Measurements from ENCODE around the gene PCSK6.
"Not testable (repeated sequence)": the region's sequence is repeated elsewhere in the genome, so short reads cannot be mapped to it uniquely, and the experiment has no call there.

PCSK6 gene

DNA sequence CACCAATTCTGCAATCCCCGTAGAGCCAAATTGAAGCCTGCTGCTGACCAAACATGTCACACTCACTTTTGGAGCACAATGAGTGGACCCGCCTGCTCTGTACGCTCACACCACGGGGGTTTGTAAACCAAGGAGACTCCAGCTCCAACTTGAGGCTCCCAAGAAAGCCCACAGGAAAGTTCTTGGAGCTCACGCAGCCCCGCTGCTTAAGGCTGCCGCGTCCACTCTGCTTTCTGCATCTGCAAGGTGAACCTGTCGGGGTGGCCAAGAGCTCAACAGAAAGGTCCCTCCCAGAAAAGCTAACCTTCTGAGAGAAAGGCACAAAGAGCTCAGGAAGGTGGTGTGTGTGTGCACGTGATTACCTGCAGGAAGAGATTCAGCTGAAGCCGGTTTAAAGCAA is 94.9 kb downstream of the PCSK6 start:
- no peak for DNase-seq

DNA sequence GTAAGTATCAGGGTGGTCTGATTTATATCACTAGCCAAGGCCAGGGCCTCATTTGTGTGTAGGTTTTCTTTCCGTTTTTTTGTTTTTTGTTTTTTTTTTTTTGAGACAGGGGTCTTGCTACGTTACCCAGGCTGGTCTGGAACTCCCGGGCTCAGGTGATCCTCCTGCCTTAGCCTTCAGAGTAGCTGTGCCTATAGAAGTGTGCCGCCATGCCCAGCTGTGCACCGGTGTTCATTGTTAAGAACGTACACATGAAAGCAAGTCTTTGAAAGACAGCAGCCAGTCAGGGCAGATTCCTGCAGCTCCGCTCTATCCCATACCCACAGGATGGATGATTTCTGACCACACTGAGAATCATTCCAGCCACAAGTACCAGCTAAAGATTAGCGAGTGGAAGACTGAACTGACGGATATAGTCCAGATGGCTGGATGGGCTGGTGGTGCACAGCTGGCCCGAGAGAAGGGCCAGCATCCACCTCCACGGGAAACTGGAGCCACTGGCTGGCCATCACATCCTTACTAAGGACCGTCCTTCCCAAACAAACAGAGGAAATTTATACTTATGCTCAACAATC is 95.4 kb downstream of the PCSK6 start:
- DNase-seq, result no peak

DNA sequence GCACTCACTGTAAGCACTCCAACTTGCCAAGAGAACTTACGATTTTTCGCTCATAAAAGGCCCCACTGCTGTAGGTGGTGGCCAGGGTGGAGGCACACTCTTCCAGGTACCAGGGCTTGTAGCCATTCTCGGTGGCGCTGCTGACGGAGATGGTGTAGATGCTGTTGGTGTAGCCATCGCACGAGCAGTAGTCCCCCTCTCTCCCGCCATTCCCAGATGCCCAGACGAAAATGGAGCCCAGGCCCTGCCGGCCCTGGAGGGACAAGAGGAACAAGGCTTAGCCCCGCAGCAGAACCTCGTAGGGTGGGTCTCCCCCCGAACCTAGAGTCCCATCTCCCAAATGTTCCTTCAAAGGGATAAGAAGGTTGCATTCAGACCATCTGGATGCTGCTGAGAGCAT is 96.3 kb downstream of the PCSK6 start:
- DNase-seq, result no peak

DNA sequence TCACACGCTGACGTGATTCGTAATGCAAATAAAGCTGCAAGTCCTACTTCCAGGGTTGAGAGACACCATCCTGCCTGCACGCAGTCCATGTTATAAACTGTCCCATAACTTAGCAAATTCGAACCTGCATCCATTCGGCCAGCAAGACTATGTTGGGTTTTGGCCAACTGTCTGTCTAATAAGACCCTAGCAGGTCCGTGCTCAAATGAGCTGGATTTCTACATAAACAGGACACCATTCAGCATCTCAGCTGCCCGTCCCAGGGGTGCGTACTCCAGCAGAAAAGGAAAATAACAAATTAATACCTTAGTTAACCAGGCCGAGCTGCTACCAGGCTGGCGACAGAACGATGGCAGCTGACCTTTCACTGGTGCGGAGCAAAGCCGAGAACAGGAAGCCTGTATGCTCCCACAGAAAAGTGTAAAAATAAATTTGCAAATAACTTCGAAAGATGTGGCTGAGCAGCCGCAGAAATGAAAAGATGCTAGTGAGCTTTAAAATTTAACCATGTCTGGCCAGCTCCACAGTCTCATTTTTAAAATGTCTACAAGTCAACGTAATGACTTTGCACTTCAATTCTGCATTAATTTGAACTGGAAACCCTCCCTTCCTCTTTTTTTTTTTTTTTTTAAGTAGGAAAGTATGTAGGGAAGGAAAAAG is 97.4 kb downstream of the PCSK6 start:
- DNase-seq, result no peak

DNA sequence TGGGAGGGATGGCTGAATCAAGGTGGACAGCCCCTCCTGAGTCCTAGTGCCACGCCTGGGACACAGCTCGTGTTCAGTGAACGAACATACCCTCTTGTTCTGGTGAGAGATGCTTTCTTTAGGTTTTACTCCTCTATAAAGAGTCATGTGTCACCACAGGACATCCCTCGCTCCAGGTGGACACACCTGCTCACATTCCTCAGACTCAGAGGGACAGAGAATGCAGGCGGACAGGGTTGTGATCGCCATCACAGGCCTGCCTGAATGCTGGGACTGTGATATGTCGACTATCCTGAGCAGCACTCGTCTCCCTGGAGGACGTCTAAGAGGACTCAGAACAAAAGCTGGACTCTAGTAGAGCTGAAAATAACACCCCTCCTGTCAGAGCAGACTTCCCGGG is 98.1 kb downstream of the PCSK6 start:
- no peak for DNase-seq

DNA sequence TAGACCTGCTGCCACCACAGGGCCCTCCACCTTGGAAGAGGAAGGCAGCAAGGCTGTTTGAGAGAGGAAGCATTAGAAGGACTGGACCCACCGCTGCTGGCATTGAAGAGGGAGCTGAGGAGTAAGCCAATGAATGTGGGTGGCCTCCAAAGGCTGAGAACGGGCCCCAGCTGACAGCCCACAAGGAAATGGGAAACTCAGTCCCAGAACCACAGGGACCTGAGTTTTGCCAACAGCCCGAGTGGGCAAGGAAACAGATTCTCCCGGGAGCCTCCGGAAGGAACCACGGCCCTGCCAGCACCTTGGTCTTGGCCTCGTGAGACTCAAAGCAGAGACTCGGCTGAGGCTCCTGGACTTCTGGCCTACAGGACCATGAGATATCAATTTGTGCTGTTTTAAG is 99.0 kb downstream of the PCSK6 start:
- no peak for DNase-seq

DNA sequence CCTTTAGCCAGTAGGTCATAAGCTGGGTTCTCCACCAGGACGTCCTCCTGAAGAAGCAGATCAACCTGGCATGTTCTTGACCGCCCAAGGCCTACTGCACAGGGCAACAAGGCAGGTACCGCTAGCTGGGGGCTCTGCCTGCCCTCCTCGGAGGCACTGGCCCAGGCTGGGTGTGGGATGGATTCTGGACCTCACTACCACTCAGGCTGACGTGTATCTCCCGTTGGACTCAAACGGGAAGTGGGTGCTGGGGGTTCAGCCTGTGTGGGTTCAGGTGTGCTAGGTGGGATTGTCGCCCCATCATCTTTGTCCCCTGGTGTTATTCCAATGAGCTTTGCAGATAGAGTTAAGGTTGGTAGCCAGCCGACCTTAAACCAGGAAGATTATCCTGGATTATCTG is 99.4 kb downstream of the PCSK6 start:
- no peak for DNase-seq

DNA sequence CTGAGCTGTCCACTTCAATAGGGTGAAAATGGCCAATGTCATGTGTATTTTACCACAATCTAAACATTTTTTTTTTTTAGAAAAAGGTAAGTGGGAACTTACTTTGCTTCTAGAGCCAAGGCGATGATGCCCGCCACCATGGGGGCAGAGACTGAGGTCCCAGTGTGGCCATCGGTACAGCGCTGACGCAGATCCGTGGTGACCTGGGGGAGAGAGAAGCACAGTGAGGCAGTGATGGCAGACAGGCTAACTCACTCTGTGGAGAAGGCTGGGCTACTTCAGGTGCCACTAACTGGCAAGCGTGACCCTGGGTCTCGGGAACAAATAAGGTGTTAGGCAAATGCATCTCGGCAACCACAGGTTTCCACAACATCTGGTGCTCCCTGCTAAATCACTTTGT is 100.1 kb downstream of the PCSK6 start:
- DNase-seq, result no peak

DNA sequence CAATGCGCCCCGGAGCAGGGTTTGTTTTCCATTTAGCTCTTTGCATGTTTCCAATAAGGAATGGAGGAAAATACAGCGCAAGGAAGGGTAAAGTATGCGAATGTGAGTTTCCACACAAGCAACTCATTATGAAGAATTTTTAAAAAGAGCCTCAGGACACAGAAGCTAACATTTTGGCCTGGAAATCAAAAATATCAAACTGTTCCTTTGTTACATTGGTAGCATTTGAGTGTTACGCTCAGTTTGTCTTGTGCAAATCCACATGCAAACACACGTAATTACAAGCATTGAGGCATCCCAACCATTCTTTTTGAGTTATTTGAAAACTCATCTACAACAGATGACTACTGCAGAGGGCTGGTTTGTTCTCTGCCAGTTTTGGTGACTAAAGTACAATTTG is 101.5 kb downstream of the PCSK6 start:
- no peak for DNase-seq

DNA sequence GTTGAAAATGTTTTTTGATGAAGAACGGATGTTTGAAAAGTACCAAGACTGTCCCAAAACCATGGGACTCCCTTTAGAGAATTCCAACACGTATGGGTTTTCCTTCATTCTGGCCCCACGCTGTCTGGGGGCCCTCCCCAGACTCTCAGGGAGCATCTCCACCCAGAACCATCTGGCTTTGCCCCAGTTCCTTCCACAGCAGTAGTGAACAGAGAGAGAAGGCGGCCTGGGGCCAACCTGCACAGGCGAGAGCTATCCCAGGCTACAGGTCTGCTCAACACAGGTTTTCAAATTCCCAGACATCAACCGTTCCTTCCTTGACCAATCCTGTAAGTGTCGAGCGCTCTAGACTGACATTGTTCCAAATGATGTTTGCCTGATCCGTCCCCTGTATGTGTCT is 101.9 kb downstream of the PCSK6 start:
- no peak for DNase-seq

DNA sequence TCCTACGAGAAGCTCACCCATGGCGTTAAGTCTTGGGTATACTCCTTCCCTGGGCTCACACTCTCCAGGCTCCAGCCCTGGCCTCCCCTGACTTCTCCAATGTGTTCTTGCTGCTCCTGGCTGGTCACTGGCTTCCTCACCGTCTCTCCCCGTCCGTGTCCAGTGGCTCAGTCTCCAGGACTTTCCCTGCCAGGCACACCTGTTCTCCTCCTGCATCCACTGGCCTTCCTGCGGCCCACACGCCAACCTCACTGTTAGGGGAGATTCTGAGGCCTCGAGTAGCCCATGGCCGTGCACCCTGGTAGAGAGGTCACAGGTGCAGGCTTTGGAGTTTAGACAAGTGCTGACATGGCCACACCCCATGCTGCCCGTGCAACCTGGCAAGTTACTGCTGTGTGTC is 102.5 kb downstream of the PCSK6 start:
- no peak for DNase-seq

DNA sequence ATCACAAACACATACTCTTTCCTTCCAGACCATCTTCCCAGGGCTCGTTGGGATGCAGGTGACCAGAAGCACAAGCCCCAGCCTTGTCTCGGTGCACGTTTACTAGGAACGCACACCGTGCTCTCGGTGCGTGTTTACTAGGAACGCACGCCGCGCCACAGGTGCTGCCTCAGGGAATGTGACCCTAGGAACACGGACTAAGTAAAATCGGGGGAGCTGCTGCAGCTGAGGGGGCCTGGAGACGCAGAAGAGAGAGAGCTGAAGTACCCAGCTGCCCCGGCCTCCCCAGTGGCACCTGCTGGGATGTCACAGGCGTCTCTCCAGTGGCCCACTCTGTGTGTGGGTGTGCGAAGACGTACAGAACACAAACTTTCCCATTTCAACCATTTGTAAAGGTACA is 103.5 kb downstream of the PCSK6 start:
- DNase-seq, result no peak

DNA sequence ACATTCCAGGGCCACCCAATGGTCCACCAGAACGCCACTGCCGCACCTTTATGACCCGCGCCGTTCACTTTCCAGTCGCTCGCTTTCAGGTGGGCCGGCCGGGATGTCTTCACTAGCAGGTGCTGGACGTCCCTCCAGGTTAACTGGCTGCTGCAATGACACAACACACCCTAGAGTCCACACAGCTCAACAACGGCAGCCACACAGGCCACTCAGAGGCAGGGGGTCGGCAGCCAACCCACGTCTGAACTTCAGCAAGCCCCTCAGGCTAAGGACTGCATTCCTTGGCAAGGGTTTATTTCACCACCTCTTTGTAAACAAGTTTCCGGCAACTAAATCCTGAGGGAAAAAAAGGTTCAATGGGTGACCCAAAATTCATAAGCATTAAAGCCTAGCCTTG is 105.2 kb downstream of the PCSK6 start:
- DNase-seq, result no peak

DNA sequence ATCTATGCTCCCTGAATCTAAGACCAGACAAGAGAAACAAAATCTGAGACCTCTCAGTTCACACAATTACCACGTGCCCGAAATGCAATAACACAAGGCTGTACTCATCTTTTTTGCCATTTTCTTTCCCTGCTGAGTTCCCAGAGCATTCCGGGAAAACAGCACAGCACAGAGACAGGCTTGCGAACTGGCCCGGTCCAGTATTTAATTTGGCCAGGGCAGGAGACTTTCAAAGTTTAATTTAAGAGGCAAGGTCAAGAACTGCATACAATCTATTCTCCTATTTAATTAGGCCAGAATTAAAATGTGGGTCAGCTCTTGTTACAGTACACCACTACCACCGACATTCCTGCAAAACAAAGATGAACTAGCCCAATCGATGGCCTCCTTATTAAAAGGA is 107.0 kb downstream of the PCSK6 start:
- no peak for DNase-seq

DNA sequence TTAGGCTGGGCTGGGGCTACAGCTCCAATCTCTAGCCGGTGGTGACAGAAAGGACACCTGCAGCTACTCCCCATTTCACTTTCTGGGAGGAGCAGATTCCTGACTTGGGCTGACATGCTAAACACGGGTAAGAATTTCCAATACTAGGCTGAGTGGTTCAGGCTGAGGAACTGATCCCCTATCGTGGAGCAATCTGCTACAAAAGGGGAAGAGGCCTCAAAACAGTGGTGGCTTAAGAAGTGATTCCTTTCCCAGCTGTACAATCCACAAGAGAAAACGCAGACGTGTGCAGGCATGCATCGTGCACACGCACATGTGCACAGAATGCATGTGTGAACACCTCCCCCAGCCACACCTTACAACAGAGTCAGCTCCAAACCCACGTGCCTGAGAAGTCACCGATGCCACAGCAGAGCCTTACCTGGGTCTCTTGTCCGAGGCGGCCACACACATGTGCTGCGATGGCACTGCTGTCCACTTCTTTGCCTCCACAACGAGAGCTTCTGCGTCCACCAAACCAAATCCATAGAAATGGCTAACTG is 107.8 kb downstream of the PCSK6 start:
- no peak for DNase-seq

DNA sequence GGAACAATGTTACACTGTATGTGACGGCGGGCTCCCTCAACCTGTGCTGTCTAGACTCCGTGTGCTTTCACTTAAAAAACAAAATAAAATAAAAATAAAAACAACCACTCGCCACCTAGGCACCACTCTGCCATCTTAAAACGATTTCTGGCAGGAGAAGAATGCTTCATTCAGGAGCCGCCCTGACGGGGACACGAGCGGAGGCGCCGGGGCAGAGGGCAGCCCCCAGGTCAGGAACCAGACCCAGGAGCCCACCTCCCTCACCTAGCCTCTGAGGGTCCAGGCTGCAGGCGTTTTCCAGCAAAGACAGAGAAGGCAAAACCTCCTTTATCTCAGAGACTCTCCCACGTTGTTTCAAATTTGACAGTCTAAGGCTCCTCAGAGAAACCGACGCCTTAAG is 109.4 kb downstream of the PCSK6 start:
- no peak for DNase-seq

DNA sequence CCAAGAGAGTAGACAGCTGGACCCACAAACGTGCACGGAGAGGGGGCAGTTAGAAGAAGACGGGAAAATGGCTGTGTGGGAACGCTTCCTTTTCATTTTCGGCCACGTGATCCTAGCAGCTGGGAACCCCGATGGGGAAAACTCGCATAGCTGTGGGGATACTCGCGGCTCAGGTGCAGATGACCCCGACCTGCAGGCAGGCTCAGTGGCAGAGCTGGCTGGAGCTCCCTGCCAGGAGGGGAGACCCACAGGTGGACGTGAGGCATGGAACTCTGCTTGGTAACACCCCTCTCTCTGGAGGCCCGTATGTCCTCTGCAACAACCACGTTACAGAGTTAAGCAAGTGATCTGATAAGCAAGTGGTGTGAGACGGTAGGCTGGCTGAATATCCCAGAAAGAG is 109.9 kb downstream of the PCSK6 start:
- no peak for DNase-seq

DNA sequence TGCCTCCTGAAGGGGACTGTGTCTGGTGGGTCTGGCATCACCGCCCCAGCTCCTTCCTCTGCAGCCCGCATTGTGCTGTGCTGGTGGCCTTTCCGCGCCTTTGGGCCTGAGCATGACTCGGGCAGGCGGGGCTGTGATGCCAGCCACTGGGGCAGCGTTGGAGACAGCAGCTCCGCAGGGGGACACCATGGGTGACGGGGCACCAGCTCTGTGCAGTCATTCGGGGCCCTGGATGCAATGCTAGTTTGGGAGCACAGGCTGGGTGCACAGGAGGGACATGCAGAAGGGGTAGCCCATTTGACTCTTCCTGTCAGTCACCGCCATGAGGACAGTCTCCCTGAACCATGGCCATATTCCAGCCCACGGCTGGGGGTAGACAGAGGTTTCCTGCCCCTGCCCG is 110.6 kb downstream of the PCSK6 start:
- DNase-seq, result no peak

DNA sequence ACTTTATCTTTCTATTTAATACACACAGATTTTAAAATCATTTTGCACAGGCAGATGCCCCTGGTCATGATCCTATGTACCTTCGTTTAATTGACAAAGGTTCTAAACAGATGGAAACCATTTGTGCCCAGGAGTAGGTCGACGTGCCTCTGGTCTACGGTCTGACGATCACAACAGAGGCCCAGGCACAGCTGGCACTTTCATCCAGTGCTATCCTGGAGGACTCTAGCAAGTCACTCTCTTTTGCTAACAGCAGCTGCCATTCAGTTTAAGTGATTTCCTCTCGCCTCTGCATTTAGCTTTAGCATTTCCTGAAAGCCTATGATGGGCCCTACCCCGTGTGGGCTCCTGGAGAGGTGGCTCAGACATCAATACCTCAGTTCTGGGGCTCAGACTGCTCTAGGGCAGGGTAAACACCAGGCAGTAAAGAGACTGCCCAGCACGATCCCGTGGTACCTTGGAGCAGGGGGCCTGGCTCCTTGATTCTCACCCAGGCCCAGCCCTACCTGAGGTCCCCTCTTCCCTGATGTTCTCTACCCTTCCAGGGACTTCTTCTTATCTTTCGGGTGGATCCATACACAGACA is 111.2 kb downstream of the PCSK6 start:
- DNase-seq, result no peak

DNA sequence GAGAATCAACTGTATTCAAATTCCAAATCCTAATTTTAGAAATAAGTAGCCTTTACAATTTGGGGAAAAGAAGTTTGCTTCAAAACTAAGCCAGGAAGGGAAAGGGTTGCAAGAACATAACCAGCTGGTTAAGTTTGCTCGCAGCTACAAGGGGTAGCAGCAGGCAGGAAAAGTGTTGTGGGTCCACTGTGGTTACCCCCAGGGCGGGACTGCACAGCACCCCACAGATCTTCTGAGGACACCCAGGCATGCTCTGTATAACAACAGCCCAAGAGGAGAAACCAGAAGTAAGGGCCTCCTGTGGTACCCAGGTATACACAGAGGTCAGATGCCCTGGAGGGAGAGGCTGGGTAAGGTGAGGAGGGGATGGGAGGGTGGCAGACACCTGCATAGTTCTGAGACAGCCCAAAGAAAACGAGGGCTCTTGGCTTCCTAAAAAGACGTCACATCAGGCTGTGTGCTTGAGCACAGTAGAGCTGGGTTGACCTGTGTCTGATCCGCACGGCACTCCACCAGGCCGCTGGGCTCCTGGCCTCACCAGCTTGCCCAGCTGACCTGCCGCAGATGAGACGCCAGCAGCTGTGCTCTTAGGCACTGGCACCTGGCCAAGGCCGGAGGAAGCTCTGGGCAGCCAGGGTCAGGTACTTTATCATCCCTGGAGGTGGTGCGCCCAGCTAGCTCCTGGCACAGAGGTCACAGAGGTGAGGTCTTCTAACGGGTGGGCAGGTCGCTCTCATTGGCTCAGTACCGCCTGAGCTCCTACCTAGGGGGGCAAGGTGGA is 112.7 kb downstream of the PCSK6 start:
- no peak for DNase-seq

DNA sequence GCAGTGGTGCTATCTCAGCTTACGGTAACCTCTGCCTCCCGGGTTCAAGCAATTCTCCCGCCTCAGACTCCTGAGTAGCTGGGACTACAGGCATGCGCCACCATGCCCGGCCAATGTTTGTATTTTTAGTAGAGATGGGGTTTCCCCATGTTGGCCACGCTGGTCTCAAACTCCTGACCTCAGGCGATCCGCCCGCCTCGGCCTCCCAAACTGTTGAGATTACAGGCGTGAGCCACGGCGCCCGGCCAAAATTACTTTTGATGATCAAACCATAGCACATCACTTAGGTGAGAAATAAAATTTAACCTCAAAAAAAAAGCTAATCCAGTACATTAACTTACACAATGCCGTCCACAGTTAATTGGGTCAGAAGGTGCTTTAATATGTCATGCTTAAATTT is 114.5 kb downstream of the PCSK6 start:
- not testable (repeated sequence) for DNase-seq

DNA sequence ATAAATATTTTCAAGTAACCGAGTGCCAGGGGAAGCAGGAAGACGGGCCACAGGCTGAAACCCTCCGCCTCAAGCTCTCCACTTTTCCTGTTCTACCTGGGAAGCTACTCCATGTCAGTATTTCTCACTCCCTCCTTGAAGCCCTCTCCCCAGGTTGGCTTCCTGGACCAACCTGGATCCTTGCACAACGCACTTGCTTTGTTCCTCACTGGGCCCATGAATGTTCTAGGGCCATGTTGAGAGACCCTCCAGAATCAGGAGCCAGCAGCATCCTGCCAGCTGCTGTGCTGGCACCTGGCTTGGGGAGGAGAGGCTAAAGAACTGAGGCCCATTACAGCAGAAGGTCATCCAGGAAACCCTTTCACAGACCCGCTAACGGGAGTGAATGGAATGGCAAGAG is 115.2 kb downstream of the PCSK6 start:
- DNase-seq, result no peak

DNA sequence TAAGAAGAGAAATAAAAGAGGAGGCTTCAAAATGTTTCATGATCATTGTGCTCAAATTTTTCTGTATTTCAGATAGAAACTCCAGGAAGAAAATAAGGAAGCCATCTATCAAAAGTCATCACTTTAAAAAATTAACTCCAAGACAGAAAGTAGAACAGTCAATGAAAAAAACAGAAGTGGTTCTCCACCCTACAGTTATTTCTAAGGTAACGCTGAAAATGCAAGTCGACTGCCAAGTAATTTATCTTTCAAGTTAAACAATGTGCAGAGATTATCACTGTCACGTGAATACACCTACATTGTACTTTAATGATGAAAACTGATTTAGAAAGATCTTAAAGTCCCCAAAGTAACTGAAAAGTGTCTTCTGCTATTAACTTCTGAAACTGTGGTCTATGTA is 115.9 kb downstream of the PCSK6 start:
- no peak for DNase-seq

DNA sequence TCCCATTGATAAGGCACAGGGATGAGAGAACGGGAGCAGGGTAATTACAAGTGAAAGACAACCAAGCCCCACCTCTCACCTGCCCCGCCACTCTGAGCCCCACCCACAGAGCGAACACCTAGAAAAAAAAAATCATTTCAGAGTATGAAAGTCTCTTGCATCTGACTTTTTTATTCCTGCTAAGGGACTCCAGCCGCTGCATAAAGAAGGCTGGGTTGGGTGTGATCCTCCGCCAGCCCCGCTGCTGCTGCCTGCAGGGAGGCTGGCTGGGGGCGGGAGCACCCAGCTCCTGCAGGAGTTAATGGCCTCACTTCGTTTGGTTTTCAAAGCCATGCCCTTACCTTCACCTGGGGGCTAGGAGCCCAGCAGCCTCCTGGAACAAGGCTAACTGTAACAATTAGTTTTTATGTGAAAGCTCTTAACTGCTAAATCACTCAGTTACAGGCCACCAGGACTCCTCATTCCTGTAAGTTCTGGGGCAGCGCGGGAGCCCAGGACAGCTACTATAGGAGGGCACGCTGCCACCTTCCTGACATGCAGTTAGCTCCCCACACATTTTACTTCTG is 116.5 kb downstream of the PCSK6 start:
- no peak for DNase-seq
